Left ventricle myocardium inferior (tissue), 1 donor: Measurements from ENCODE around the gene HDAC4. TPM values are rescaled to one million over a fixed set of nuclear protein-coding genes. Genes with fewer than 3 reads are reported as not detected.

ENCODE experiments used
- DNase-seq: peaks from one replicate; pipeline ENCODE4 v3.0.0-alpha.2; 2020
- H3K27ac ChIP-seq: fragments of 200-600 bp; replicated peaks from 2 replicates; pipeline ENCODE4 v1.8.0; 2021
- H3K27me3 ChIP-seq: fragments of 200-600 bp; 2 replicates; pipeline ENCODE4 v1.8.0; 2021; ENCODE audit warnings: low read depth
- H3K36me3 ChIP-seq: fragments of 200-600 bp; 2 replicates; pipeline ENCODE4 v1.8.0; 2021
- H3K4me1 ChIP-seq: fragments of 200-600 bp; 2 replicates; pipeline ENCODE4 v1.8.0; 2021
- H3K4me3 ChIP-seq: fragments of 200-600 bp; 2 replicates; pipeline ENCODE4 v1.8.0; 2021; ENCODE audit warnings: mild to moderate bottlenecking, moderate library complexity
- H3K9me3 ChIP-seq: fragments of 200-600 bp; replicated peaks from 2 replicates; pipeline ENCODE4 v1.8.0; 2021
- CTCF ChIP-seq: fragments of 200-600 bp; IDR thresholded peaks from 2 replicates; pipeline ENCODE4 v1.8.0; 2021; ENCODE audit warnings: antibody characterized with exemption, mild to moderate bottlenecking, borderline replicate concordance
- intact Hi-C: fragments of 100-400 bp; cut with micrococcal nuclease; formaldehyde crosslinking; loops from one replicate; pipeline ENCODE4 v1.11.0; 2022
- total RNA-seq: library from RNA; stranded (reverse); fragmentation: NEBNext Ultra II Directional; extraction: Animal tissue kit (Norgen Biotek cat#: 25700); gene quantifications from one replicate; pipeline ENCODE4 v1.2.1, GENCODE V29; 2021
- donor health status: DM: no; HTN: yes; CAD: no; lungs with severe emphysema.

Gene HDAC4
- total RNA-seq, 1 donor from 2014 or later: 23.9 TPM

DNA sequence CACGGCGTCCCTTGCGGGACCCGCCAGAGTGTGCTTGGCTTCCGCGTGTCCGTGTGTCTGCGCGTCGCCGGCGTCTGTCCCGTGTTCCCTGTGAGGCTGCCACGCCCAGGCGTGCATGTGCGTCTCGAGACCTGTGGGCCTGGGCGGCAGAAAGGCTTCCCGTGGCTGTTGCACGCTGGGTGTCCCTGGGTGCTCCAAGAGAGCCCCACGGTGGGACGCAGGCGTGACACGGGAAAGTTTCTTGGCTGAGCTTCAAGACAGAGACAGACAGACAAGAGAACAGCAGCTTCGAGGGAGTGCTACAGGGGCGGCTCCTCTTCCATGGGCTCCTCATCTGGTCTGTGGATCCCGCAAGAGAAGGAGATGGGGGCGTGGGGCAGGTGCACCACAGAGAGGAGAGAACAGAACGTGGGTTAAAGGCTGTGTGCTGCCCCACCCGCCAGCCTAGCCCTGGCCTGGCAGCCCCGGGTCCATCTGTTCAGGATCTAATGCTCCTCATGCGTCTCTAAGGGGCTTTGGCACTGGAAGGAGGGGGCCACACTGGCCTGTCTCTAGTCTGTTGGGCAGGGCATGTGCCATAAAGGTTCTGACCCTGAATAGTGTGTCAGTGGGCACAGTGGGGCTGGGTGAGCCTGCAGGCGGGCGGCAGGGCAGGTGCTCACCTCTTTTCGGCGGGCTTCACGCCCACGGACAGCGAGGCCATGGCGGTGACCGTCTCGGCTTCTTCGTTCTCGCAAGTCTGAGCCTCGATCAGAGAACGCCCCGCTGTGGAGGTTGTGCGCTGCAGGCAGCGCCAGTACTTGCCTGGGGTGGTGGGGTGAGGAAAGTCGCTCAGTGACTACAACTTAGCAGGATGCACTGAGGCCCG, 347.8 kb downstream of the HDAC4 start:
- Histone ChIP-seq H3K4me3 (no peak overlapping the region), H3K27ac (no peak overlapping the region), H3K27me3 (no peaks in the 10 kb centered on the region), H3K4me1 (no peaks in the 10 kb centered on the region), H3K9me3 (peaks cover 38% of the 10 kb centered on the region), H3K36me3 (peaks cover 89% of the 10 kb centered on the region)
- intact Hi-C loops: no loop called here
- DNase-seq: no peak
- no peak for TF ChIP-seq CTCF

DNA sequence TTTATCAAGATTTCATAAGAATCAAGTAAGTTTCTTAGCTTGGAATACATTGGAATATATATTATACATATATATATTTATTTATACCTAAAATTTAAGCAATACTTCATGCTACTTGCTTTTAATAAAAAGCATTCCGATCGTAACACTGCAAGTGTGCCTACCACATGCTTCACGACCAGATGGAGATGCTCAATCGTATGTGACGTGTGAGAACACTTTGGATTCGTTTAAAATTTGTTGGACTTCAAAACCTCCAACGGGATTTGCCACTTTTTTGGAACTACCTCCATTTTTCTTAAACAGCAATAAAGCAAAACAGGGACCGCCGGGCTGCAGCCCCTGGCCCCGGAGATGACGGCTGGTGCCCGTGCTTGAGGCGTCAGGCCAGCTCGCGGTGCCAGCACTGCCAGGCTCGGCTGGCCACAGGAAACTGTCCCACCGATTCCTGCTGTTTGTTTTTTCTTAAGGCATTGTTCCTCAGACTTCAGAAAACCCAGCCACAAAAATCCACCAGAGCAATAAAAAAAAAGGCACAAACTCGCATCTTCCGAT, 348.9 kb downstream of the HDAC4 start:
- H3K4me3 ChIP-seq: no peak overlapping the region
- H3K36me3 ChIP-seq: peaks cover 80% of the 10 kb centered on the region
- DNase-seq: no peak
- intact Hi-C loops: no loop called here
- no peak for TF ChIP-seq CTCF
- peaks cover 30% of the 10 kb centered on the region for H3K9me3 ChIP-seq
- H3K27me3 ChIP-seq: no peaks in the 10 kb centered on the region
- no peak overlapping the region for H3K27ac ChIP-seq
- H3K4me1 ChIP-seq: no peaks in the 10 kb centered on the region

DNA sequence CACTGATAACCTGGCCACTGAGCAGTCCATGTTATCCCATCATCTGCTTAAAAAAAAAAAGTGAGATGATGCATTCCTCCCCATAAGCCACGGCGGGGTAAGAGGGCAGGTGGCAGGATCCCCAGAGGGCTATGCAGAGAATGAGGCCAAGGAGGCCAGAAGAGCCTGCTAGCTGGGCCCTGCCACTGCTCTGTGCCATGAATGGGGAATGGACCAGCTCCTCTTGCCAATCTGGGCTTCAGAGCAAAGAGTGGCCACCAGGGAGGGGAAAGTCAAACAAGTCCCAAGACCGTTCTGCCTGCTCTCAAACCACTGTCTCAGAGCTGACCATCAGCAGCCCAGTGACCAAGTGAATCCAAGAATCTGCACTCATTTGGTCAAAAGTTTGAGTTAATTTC, 350.6 kb downstream of the HDAC4 start:
- intact Hi-C loops: no loop called here
- peaks cover 66% of the 10 kb centered on the region for H3K36me3 ChIP-seq

DNA sequence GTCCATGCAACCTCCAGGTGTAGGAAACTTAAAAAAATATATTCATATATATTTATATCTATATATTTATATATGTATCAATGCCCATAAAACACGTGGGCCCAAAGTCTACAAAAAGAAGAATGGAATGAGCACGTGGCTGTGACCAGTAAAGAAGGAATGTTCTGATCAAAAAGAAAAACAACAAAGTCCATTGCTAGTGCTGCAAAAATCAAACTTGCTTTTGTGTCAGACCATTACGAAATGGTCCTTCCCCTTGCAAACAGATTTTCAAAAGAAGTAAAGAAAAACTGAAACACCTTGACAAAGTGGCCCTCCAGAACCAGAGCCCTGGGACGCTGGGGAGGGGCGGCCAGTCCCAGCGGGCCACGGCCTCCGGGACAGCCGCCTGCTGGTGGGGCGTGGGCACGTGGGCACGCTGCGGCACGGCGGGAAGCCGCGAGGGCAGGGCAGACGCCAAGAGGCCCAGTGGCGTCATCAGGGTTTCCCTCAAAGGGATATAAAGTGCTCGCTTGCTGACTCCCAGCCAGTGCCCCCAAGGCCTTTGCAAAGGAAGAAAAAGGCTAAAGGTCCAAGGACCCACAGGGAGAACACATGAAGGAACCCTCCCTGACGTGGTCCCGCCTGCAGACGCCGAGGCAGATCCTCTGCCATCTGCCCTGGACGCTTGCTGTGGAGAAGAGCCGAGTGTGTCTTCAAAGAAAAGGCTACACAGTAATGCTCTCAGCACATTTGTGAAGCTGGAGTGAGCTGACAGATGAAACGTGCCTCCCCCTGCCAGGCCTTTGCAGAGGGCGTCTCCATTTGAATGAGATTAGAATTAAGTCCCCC, 351.2 kb downstream of the HDAC4 start:
- Histone ChIP-seq H3K4me3 (no peak overlapping the region), H3K27ac (no peak overlapping the region), H3K4me1 (no peaks in the 10 kb centered on the region), H3K36me3 (peaks cover 60% of the 10 kb centered on the region), H3K27me3 (no peaks in the 10 kb centered on the region), H3K9me3 (peaks cover 28% of the 10 kb centered on the region)
- TF ChIP-seq CTCF: no peak
- intact Hi-C loops: no loop called here
- DNase-seq: no peak

More for the DNA sequence above, 350.6 kb downstream of the HDAC4 start:
- Histone ChIP-seq H3K27me3 (no peaks in the 10 kb centered on the region), H3K4me1 (no peaks in the 10 kb centered on the region), H3K9me3 (peaks cover 28% of the 10 kb centered on the region), H3K27ac (no peak overlapping the region), H3K4me3 (no peak overlapping the region)
- TF ChIP-seq CTCF: no peak
- no peak for DNase-seq

DNA sequence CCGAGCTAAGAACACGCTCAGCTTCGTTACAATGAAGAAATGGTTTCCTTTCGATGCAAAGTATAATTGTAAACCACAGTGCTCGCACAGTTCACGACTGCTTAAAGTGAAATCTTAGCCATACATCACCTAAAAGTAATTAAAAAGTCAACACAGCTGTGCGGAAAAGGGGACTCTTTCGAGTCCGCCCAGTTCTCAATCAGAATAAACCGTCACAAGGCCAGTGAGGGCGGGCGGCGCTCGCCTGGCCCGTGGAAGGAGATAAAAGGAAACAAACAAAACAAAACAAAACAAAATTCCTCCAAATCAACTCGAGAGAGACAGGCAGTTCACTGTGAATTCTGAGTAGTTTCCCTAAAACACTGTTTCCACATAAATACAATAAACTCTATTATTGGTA, 352.1 kb downstream of the HDAC4 start:
- Histone ChIP-seq H3K27ac (no peak overlapping the region), H3K36me3 (peaks cover 51% of the 10 kb centered on the region)
- intact Hi-C loops: no loop called here

More for the DNA sequence above, 352.1 kb downstream of the HDAC4 start:
- Histone ChIP-seq H3K9me3 (peaks cover 28% of the 10 kb centered on the region), H3K4me1 (no peaks in the 10 kb centered on the region), H3K4me3 (no peak overlapping the region), H3K27me3 (no peaks in the 10 kb centered on the region)
- DNase-seq: no peak
- no peak for TF ChIP-seq CTCF
